ENCODE data around the gene ADCY5. TPM values are rescaled to one million over a fixed set of nuclear protein-coding genes. Genes with fewer than 3 reads are reported as not detected.

ADCY5 gene
- total RNA-seq, 1 experiment from 2014 or later: 0.24 TPM

- no peaks in the 10 kb centered on the region for H3K9me3 ChIP-seq (ENCODE audit: insufficient read depth, low read depth)
- H3K4me2 ChIP-seq: no peak overlapping the region
- no peaks in the 10 kb centered on the region for H3K9me2 ChIP-seq (ENCODE audit: insufficient read depth)
- H3F3A ChIP-seq (ENCODE audit: insufficient read depth, low read depth): no peaks in the 10 kb centered on the region
- no peak overlapping the region for H3K27ac ChIP-seq
- no peaks in the 10 kb centered on the region for H4K20me1 ChIP-seq (ENCODE audit: insufficient read depth)
- no peak overlapping the region for H3K4me3 ChIP-seq
- TF ChIP-seq EZH2 (IDR thresholded peaks at IDR 0.05; ENCODE audit: low read depth): no peak
- no peak for TF ChIP-seq CTCF (conservative IDR thresholded peaks at IDR 0.05)
- no TSS peak for BruUV-seq (replicated peaks)
- CTCF ChIA-PET: no interaction called here
- no peak overlapping the region for H2AFZ ChIP-seq
- no peaks in the 10 kb centered on the region for H3K36me3 ChIP-seq (ENCODE audit: low read depth)
- H3K79me2 ChIP-seq (ENCODE audit: low read depth): no peaks in the 10 kb centered on the region
- no peaks in the 10 kb centered on the region for H3K27me3 ChIP-seq (ENCODE audit: insufficient read depth, low read depth)
- no peaks in the 10 kb centered on the region for H3K4me1 ChIP-seq (replicated peaks; ENCODE audit: insufficient read depth)
- intact Hi-C loops (cut with micrococcal nuclease; ENCODE audit: unreplicated experiment): no loop called here
- DNase-seq: no peak
- POLR2A ChIA-PET (ENCODE audit: unreplicated experiment): no interaction called here
Measured at GRCh38 chr3:123444023-123444422, 4.9 kb downstream of the ADCY5 start.

GRCh38 chr3:123442908-123443307 is 6.0 kb downstream of the ADCY5 start:
- Histone ChIP-seq H3K4me2 (no peak overlapping the region), H3K79me2 (ENCODE audit: low read depth) (no peaks in the 10 kb centered on the region), H3K9me2 (ENCODE audit: insufficient read depth) (no peaks in the 10 kb centered on the region), H4K20me1 (ENCODE audit: insufficient read depth) (no peaks in the 10 kb centered on the region), H3F3A (ENCODE audit: insufficient read depth, low read depth) (no peaks in the 10 kb centered on the region), H2AFZ (no peak overlapping the region), H3K36me3 (ENCODE audit: low read depth) (no peaks in the 10 kb centered on the region), H3K4me1 (replicated peaks; ENCODE audit: insufficient read depth) (no peaks in the 10 kb centered on the region), H3K27ac (no peak overlapping the region), H3K27me3 (ENCODE audit: insufficient read depth, low read depth) (no peaks in the 10 kb centered on the region), H3K9me3 (ENCODE audit: insufficient read depth, low read depth) (no peaks in the 10 kb centered on the region), H3K4me3 (no peak overlapping the region)
- intact Hi-C loops (cut with micrococcal nuclease; ENCODE audit: unreplicated experiment): no loop called here
- POLR2A ChIA-PET (ENCODE audit: unreplicated experiment): no interaction called here
- no peak for DNase-seq
- no peak for TF ChIP-seq EZH2 (IDR thresholded peaks at IDR 0.05; ENCODE audit: low read depth)
- no peak for TF ChIP-seq CTCF (conservative IDR thresholded peaks at IDR 0.05)
- CTCF ChIA-PET: no interaction called here
- BruUV-seq (replicated peaks): no TSS peak

- Histone ChIP-seq H3K79me2 (ENCODE audit: low read depth) (no peaks in the 10 kb centered on the region), H3K27me3 (ENCODE audit: insufficient read depth, low read depth) (no peaks in the 10 kb centered on the region), H3K36me3 (ENCODE audit: low read depth) (no peaks in the 10 kb centered on the region), H2AFZ (no peak overlapping the region), H3K4me1 (replicated peaks; ENCODE audit: insufficient read depth) (no peaks in the 10 kb centered on the region), H3K4me3 (no peak overlapping the region), H3K27ac (no peak overlapping the region), H3F3A (ENCODE audit: insufficient read depth, low read depth) (no peaks in the 10 kb centered on the region), H3K9me2 (ENCODE audit: insufficient read depth) (no peaks in the 10 kb centered on the region), H3K4me2 (no peak overlapping the region), H3K9me3 (ENCODE audit: insufficient read depth, low read depth) (no peaks in the 10 kb centered on the region), H4K20me1 (ENCODE audit: insufficient read depth) (no peaks in the 10 kb centered on the region)
- ChIA-PET CTCF (no interaction called here), POLR2A (ENCODE audit: unreplicated experiment) (interaction anchor here (0.6 kb wide), 1 partner anchor 35 kb away, joined by 3 read pairs; no protein-coding TSS in a partner anchor)
- intact Hi-C loops (cut with micrococcal nuclease; ENCODE audit: unreplicated experiment): no loop called here
- TF ChIP-seq CTCF (conservative IDR thresholded peaks at IDR 0.05) (no peak), EZH2 (IDR thresholded peaks at IDR 0.05; ENCODE audit: low read depth) (no peak)
- no peak for DNase-seq
- BruUV-seq (replicated peaks): no TSS peak
Measured at GRCh38 chr3:123442125-123442524, 6.8 kb downstream of the ADCY5 start.
